ENCODE measurements around the gene SLC7A6.

The SLC7A6 gene

DNA sequence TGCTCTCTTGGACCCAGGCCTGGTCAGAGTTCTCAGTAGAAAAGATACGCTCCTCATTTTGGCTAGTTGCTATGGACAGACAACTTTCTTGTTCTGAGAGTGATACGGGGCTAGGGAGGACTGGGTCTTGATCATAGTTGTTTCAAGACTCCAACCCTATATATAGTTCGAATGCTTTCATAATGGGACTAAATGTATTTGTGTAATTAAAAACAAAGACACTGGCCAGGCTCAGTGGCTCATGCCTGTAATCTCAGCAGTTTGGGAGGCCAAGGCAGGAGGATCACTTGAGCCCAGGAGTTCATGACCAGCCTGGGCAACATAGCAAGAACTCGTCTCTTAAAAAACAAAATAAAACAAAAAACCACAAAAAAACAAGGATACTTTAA lies 17.7 kb downstream of the SLC7A6 start:
- TF ChIP-seq, protein P1, sequence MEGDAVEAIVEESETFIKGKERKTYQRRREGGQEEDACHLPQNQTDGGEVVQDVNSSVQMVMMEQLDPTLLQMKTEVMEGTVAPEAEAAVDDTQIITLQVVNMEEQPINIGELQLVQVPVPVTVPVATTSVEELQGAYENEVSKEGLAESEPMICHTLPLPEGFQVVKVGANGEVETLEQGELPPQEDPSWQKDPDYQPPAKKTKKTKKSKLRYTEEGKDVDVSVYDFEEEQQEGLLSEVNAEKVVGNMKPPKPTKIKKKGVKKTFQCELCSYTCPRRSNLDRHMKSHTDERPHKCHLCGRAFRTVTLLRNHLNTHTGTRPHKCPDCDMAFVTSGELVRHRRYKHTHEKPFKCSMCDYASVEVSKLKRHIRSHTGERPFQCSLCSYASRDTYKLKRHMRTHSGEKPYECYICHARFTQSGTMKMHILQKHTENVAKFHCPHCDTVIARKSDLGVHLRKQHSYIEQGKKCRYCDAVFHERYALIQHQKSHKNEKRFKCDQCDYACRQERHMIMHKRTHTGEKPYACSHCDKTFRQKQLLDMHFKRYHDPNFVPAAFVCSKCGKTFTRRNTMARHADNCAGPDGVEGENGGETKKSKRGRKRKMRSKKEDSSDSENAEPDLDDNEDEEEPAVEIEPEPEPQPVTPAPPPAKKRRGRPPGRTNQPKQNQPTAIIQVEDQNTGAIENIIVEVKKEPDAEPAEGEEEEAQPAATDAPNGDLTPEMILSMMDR (conservative IDR thresholded peaks at IDR 0.05; ENCODE audit: low read depth, low read length), result no peak
- no peak overlapping the region for H3K4me3 ChIP-seq (ENCODE audit: low read depth, low read length)
- no peak for DNase-seq (ENCODE audit: low read depth)

DNA sequence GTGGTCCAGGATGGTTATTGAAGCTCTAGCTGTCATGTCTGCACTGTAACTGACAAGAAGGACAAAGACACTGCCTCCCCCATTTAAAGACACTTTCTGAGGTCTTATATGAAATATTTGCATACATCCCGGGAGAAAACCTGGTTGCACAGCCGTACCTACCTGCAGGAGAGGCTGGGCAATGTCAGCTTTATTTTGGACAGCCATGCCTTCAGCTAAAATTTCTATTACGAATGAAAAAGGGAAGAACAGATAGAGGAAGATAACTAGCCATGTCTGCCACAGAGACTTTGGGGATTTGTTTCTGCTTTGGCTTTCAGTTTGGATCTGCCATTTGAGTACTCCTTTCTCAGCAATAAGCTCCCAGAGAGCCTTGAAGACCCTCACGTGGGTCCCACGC lies 19.0 kb downstream of the SLC7A6 start:
- TF ChIP-seq, protein P1 (conservative IDR thresholded peaks at IDR 0.05; ENCODE audit: low read depth, low read length), result no peak
- no peak for DNase-seq (ENCODE audit: low read depth)
- no peak overlapping the region for H3K4me3 ChIP-seq (ENCODE audit: low read depth, low read length)

DNA sequence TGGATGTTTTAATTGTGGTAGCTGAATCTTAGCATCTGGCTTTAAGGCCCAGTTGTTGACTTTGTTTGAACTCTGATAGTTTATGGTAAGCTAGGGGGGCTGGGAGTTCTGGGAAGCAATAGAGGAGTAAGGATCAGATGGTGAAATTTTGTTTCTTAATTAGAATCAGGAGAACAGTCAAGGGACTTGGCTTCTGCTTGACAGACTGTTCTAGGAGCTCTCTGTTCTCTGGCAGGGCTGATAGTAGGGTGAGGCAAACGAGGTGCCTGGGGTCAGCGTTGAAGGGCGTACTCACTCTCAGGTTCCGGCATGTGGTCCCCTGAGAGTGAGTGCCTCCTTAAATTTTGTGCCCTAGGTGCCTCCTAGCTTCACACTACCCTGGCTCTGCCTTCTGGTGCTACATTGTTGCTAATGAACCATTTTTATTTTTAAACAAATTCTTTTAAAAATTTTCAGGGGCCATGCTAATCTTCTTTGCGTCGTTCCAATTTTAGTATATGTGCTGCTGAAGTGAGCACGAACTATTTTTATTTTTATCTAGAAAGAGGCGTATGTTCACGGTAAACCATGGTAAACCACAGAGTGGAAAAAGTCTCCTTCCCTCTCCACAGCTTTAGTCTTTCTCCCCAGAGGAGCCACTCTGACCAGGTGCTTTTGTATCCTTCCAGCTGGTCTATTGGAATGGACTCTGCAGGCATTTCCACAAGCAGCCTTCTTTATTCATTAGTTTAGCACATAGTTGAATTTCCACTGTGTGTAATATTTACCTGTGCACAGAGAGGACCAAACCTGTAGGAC lies 19.7 kb downstream of the SLC7A6 start:
- TF ChIP-seq, protein P1 (conservative IDR thresholded peaks at IDR 0.05; ENCODE audit: low read depth, low read length), result no peak
- H3K4me3 ChIP-seq (ENCODE audit: low read depth, low read length), result no peak overlapping the region
- DNase-seq (ENCODE audit: low read depth), result no peak

DNA sequence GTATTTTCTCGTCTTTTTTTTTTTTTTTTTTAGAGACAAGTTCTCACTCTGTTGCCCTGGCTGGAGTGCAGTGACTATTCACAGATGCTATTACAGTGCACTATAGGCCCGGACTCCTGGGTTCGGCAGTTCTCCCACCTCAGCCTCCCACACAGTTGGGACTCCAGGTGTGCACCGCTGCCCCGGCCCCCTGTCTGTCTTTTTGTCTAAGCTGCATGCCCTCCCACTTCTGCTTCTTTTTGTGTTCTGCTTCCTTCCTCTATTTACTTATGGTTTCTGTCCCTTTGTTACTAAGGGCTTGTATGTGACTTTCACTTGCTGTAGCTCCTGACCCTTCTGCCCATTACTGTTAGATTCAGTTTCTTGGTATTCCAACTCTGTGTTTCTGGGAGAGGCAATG lies 20.5 kb downstream of the SLC7A6 start:
- DNase-seq (ENCODE audit: low read depth), result no peak
- TF ChIP-seq, protein P1 (conservative IDR thresholded peaks at IDR 0.05; ENCODE audit: low read depth, low read length), result no peak
- no peak overlapping the region for H3K4me3 ChIP-seq (ENCODE audit: low read depth, low read length)

DNA sequence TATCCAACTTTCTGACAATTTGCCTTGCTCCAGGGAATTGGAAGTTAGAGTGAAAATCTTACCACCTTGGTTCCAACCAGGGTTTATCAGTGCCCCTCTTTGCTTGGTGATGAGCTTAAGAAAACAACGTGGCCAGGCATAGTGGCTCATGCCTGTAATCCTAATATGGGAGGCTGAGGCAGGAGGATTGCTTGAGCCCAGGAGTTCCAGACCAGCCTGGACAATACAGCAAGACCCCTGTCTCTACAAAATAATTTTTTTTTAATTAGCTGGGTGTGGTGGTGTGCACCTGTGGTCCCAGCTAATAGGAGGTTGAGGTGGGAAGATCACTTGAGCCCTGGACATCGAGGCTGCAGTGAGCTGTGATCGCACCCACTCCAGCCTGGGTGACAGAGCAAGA lies 21.4 kb downstream of the SLC7A6 start:
- no peak overlapping the region for H3K4me3 ChIP-seq (ENCODE audit: low read depth, low read length)
- no peak for DNase-seq (ENCODE audit: low read depth)
- TF ChIP-seq, protein P1 (conservative IDR thresholded peaks at IDR 0.05; ENCODE audit: low read depth, low read length), result no peak

DNA sequence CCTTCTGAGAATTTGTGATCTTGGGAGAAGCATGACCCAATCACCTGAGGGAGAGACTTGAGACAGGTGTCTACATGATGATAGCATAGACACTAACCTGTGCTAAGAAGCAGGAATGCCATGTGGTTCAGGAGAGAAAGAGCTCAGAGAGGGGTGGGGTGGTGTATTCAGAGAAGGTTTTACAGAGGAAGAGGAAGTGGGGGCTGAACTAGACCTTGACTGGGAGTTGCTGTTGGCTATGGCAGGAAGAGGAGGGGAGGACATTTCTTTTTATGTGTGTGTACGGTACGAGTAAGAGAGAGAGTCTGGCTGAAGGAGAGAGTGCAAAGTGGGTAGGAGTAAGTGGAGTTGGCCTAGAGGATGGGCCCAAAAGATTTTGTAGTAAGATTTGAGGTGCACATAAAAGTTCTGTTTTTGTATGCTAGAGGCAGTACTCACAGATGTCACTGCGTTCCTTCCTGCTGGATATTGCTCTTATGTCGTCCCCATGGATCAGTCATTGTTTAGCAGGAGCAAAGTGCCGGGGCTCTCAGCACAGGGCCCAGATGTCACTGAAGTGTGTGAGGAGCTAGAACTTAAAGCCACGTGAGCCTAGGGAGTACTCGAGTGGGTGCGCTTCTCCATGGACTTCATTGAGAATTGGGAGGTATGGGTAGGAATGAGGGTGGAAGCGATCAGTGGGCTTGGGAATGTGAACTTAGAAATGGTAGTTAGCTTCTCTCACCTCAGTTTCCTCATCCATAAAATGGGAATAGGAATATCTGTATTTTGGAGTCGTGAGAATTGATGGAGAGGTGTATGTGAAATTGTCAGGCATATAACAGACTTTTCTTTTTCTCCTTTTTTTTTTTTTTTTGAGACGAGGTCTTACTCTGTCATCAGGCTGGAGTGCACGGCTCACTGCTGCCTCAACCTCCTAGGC lies 22.1 kb downstream of the SLC7A6 start:
- TF ChIP-seq, protein P1 (conservative IDR thresholded peaks at IDR 0.05; ENCODE audit: low read depth, low read length), result no peak
- no peak overlapping the region for H3K4me3 ChIP-seq (ENCODE audit: low read depth, low read length)
- DNase-seq (ENCODE audit: low read depth), result no peak

All from choroid plexus epithelial cell (primary cell).